IMR-90 (cell line): ENCODE results near the gene C17orf100. TPM values are rescaled to one million over a fixed set of nuclear protein-coding genes. Genes with fewer than 3 reads are reported as not detected.
A peak's percentile ranks its signal among the peaks of the same experiment; 100 is the strongest.

Source experiments
- ATAC-seq: fragments of 200-7000 bp; cut with Tn5 transposase; 2 replicates; pipeline ENCODE4 v1.9.1; 2020; ENCODE audit warnings: low read depth, mild to moderate bottlenecking, moderate library complexity
- BruUV-seq: library from RNA; stranded (reverse); fragments of 400-500 nt; replicated peaks from 2 replicates; lab custom pipeline; 2021; lab: Mats Ljungman, UMichigan
- CTCF ChIA-PET: fragments of 300-600 bp; formaldehyde crosslinking; extraction: SDS; loops from one replicate; lab custom pipeline; 2021; ENCODE audit warnings: antibody characterized with exemption; lab: Yijun Ruan, JAX
- POLR2A ChIA-PET: fragments of 300-600 bp; sonication (Branson Sonifier 250); formaldehyde crosslinking; loops from one replicate; lab custom pipeline; 2022; ENCODE audit warnings: antibody characterized with exemption; ENCODE audit not compliant: unreplicated experiment; lab: Charles Lee
- DNase-seq: peaks from one replicate; pipeline ENCODE4 v3.0.0; 2013
- H2AFZ ChIP-seq: replicated peaks from 2 replicates; pipeline ENCODE3; 2013; ENCODE audit warnings: low read length, mild to moderate bottlenecking; ENCODE audit not compliant: poor library complexity
- H2AK5ac ChIP-seq: 2 replicates; pipeline ENCODE4 v1.6.1; 2013; ENCODE audit warnings: low read depth, low read length, inconsistent platforms
- H2AK9ac ChIP-seq: replicated peaks from 2 replicates; pipeline ENCODE3; 2013; ENCODE audit warnings: mild to moderate bottlenecking, low read depth, low read length, moderate library complexity; ENCODE audit not compliant: poor library complexity
- H2BK120ac ChIP-seq: 2 replicates; pipeline ENCODE4 v1.6.1; 2013; ENCODE audit warnings: low read depth, low read length, inconsistent platforms
- H2BK15ac ChIP-seq: 3 replicates; pipeline ENCODE4 v1.6.1; 2013; ENCODE audit warnings: low read depth, low read length, inconsistent platforms
- H2BK20ac ChIP-seq: 2 replicates; pipeline ENCODE4 v1.6.1; 2013; ENCODE audit warnings: low read depth, mild to moderate bottlenecking, inconsistent platforms, low read length, moderate library complexity
- H2BK5ac ChIP-seq: 2 replicates; pipeline ENCODE4 v1.6.1; 2013; ENCODE audit warnings: mild to moderate bottlenecking, low read depth, low read length, inconsistent platforms; ENCODE audit not compliant: poor library complexity, severe bottlenecking
- H3K14ac ChIP-seq: replicated peaks from 2 replicates; pipeline ENCODE4 v1.6.1; 2013; ENCODE audit warnings: low read depth, low read length, inconsistent platforms
- H3K18ac ChIP-seq: 2 replicates; pipeline ENCODE4 v1.6.1; 2013; ENCODE audit warnings: low read depth, low read length, control low read depth
- H3K23ac ChIP-seq: 2 replicates; pipeline ENCODE4 v1.6.1; 2013; ENCODE audit warnings: low read depth, low read length, inconsistent platforms
- H3K27ac ChIP-seq: 2 replicates; pipeline ENCODE4 v1.5.1; 2013; ENCODE audit warnings: mild to moderate bottlenecking, control low read depth, low read length; ENCODE audit not compliant: insufficient read depth
- H3K27me3 ChIP-seq: 2 replicates; pipeline ENCODE4 v1.6.1; 2013; ENCODE audit warnings: low read length; ENCODE audit not compliant: control insufficient read depth, insufficient read depth
- H3K36me3 ChIP-seq: 2 replicates; pipeline ENCODE4 v1.6.1; 2013; ENCODE audit warnings: low read length, mixed read lengths; ENCODE audit not compliant: control insufficient read depth, insufficient read depth
- H3K4ac ChIP-seq: 2 replicates; pipeline ENCODE4 v1.6.1; 2013; ENCODE audit warnings: low read depth, low read length, inconsistent platforms
- H3K4me1 ChIP-seq: 2 replicates; pipeline ENCODE4 v1.6.1; 2013; ENCODE audit warnings: low read length, mixed read lengths; ENCODE audit not compliant: control insufficient read depth, insufficient read depth
- H3K4me2 ChIP-seq: 2 replicates; pipeline ENCODE4 v1.6.1; 2013; ENCODE audit warnings: low read depth, mild to moderate bottlenecking, control low read depth, low read length, moderate library complexity
- H3K4me3 ChIP-seq: 2 replicates; pipeline ENCODE4 v1.5.1; 2013; ENCODE audit warnings: low read depth, mild to moderate bottlenecking, control low read depth, low read length, moderate library complexity; ENCODE audit not compliant: insufficient read depth
- H3K56ac ChIP-seq: 2 replicates; pipeline ENCODE4 v1.6.1; 2013; ENCODE audit warnings: low read length, inconsistent platforms; ENCODE audit not compliant: insufficient read depth; ENCODE audit errors: extremely low read depth
- H3K79me1 ChIP-seq, 2 experiments: 2 replicates each; pipeline ENCODE4 v1.6.1; 2013; ENCODE audit warnings: low read length in 2 of 2, inconsistent platforms in 1 of 2, low read depth in 1 of 2
- H3K9ac ChIP-seq: 2 replicates; pipeline ENCODE4 v1.6.1; 2013; ENCODE audit warnings: low read depth, low read length, control low read depth
- H3K9me1 ChIP-seq: 2 replicates; pipeline ENCODE4 v1.6.1; 2013; ENCODE audit warnings: low read length, inconsistent platforms; ENCODE audit not compliant: insufficient read depth
- H3K9me3 ChIP-seq: 2 replicates; pipeline ENCODE4 v1.6.1; 2013; ENCODE audit warnings: low read length; ENCODE audit not compliant: control insufficient read depth, insufficient read depth
- H4K20me1 ChIP-seq: 2 replicates; pipeline ENCODE4 v1.6.1; 2013; ENCODE audit warnings: low read length, inconsistent platforms; ENCODE audit not compliant: insufficient read depth
- H4K5ac ChIP-seq: 2 replicates; pipeline ENCODE4 v1.6.1; 2013; ENCODE audit warnings: mild to moderate bottlenecking, low read depth, low read length, control low read depth
- H4K8ac ChIP-seq, 2 experiments: 2 replicates each; pipeline ENCODE4 v1.6.1; 2013; ENCODE audit warnings: low read depth in 2 of 2, low read length in 2 of 2, control low read depth in 1 of 2, inconsistent platforms in 1 of 2
- H4K91ac ChIP-seq: 2 replicates; pipeline ENCODE4 v1.6.1; 2013; ENCODE audit warnings: low read depth, low read length, inconsistent platforms; ENCODE audit not compliant: insufficient read depth
- BHLHE40 ChIP-seq: fragments of 150-350 bp; IDR thresholded peaks from 2 replicates; pipeline ENCODE4 v1.6.1; 2016; ENCODE audit warnings: mild to moderate bottlenecking, low read depth, low read length
- CEBPB ChIP-seq: IDR thresholded peaks from 2 replicates; pipeline ENCODE4 v1.6.1; 2012; ENCODE audit warnings: low read depth, low read length, improper control_type of control experiment
- CHD1 ChIP-seq: IDR thresholded peaks from 2 replicates; pipeline ENCODE4 v1.6.1; 2012; ENCODE audit warnings: low read depth, low read length, improper control_type of control experiment
- FOS ChIP-seq: fragments of 150-350 bp; IDR thresholded peaks from 2 replicates; pipeline ENCODE4 v1.6.1; 2016; ENCODE audit warnings: low read depth, low read length
- MAFK ChIP-seq: IDR thresholded peaks from 2 replicates; pipeline ENCODE4 v1.6.1; 2012; ENCODE audit warnings: low read depth, low read length, improper control_type of control experiment
- MAZ ChIP-seq: IDR thresholded peaks from 2 replicates; pipeline ENCODE4 v1.6.1; 2012; ENCODE audit warnings: low read depth, mild to moderate bottlenecking, low read length, improper control_type of control experiment, moderate library complexity, borderline replicate concordance
- MXI1 ChIP-seq: IDR thresholded peaks from 2 replicates; pipeline ENCODE4 v1.6.1; 2012; ENCODE audit warnings: low read depth, mild to moderate bottlenecking, low read length, moderate library complexity, borderline replicate concordance
- NFE2L2 ChIP-seq: fragments of 150-350 bp; IDR thresholded peaks from 2 replicates; pipeline ENCODE4 v1.6.1; 2016; ENCODE audit warnings: low read depth, mild to moderate bottlenecking, low read length
- POLR2A ChIP-seq: IDR thresholded peaks from 2 replicates; pipeline ENCODE4 v1.6.1; 2012; ENCODE audit warnings: mild to moderate bottlenecking, low read depth, low read length
- RAD21 ChIP-seq: IDR thresholded peaks from 2 replicates; pipeline ENCODE4 v1.6.1; 2012; ENCODE audit warnings: low read length, improper control_type of control experiment
- RFX5 ChIP-seq: IDR thresholded peaks from 2 replicates; pipeline ENCODE4 v1.8.0; 2012; ENCODE audit warnings: low read depth, mild to moderate bottlenecking, low read length, moderate library complexity
- SMC3 ChIP-seq: fragments of 150-350 bp; IDR thresholded peaks from 2 replicates; pipeline ENCODE4 v1.6.1; 2016; ENCODE audit warnings: low read depth, mild to moderate bottlenecking, antibody characterized with exemption, low read length, moderate library complexity
- WGBS, 2 experiments: methylation state at CpG; one replicate each; pipeline versions ENCODE4 v1.1.5 to v1.1.7; 2013; ENCODE audit warnings: missing lambda C conversion rate in 2 of 2; ENCODE audit not compliant: insufficient read length in 1 of 2; ENCODE audit errors: extremely low coverage in 2 of 2; 5-methylcytosine and 5-hydroxymethylcytosine counted together
- dilution Hi-C: fragments of 300-500 bp; cut with HindIII; formaldehyde crosslinking; loops from one replicate; pipeline ENCODE4 v1.14.3; 2018; ENCODE audit warnings: low sequenced_read_pairs; ENCODE audit not compliant: unreplicated experiment
- in situ Hi-C: fragments of 300-500 bp; cut with MboI; formaldehyde crosslinking; loops from 3 replicates; pipeline ENCODE4 v1.14.3; 2019; ENCODE audit warnings: low sequenced_read_pairs, inconsistent platforms, mixed read lengths
- intact Hi-C: fragments of 100-400 bp; cut with micrococcal nuclease; formaldehyde crosslinking; loops from 2 replicates; pipeline ENCODE4 v1.10.0; 2022
- polyA plus RNA-seq, 3 experiments: library from polyadenylated mRNA; depleted of rRNA; stranded (reverse); fragments of >200 nt; gene quantifications; 2 replicates each; pipeline ENCODE4 v1.2.3, GENCODE V29; 2012; ENCODE audit warnings: low replicate concordance in 1 of 3
- total RNA-seq: library from RNA; depleted of rRNA; stranded (reverse); fragments of >200 nt; gene quantifications from 2 replicates; pipeline ENCODE4 v1.2.3, GENCODE V29; 2012
- TF ChIP-seq, protein P1 (sequence below): fragments of 150-350 bp; IDR thresholded peaks from 2 replicates; pipeline ENCODE4 v1.6.1; 2017; ENCODE audit warnings: mild to moderate bottlenecking, antibody characterized with exemption, low read length, low read depth
- TF ChIP-seq, protein P2 (sequence below): conservative IDR thresholded peaks from 2 replicates; pipeline ENCODE4 v1.5.1; 2012; ENCODE audit warnings: mild to moderate bottlenecking, low read depth, low read length, improper control_type of control experiment
- TF ChIP-seq, protein P3 (sequence below): fragments of 150-350 bp; IDR thresholded peaks from 2 replicates; pipeline ENCODE4 v1.6.1; 2016; ENCODE audit warnings: low read depth, mild to moderate bottlenecking, low read length, moderate library complexity, borderline replicate concordance

Gene C17orf100
- total and polyA plus RNA-seq, 2 of the 4 experiments (the other 2 are of a cell fraction), result 0.18 to 1.8 TPM

DNA sequence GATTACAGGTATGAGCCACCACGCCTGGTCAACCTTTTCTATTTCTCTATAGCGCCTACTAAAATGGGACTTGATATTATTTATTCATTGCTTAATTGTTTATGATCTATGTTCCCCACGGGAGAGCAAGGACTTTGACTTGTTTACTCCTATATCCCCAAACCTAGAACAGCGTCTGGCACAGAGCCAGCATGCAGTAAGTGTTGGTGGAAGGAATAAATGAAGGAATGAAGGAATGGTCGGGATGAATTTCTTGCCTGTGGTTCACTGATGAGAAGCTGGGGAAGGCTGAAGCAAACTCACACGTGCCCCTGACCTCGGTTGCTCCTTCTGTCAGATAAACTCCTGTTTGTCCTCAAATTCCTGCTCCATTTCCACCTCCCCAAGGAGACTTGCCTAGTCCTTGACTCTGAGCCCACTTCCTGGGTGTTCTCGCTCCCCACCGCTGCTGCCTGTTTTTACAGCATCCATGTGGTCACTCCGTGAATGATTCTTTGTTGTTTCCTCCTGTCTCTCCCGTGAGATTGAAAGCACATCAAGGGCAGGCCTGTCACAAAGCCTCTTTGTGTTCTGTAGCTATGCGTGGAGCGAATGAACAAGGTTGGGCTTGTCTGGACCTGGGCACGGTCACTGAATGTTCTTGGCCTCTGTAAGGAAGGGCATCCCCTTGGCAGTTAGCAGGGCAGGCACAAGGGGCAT is 17.3 kb downstream of the C17orf100 start:
- in situ Hi-C loops, result loop anchor here (10.0 kb wide), 3 partner anchors 126 to 346 kb away; partner anchors contain the start of genes RNASEK and TEKT1
- dilution Hi-C loops, result no loop called here
- no peak for TF ChIP-seq NFE2L2
- no peak for TF ChIP-seq MAZ
- TF ChIP-seq, protein P1, sequence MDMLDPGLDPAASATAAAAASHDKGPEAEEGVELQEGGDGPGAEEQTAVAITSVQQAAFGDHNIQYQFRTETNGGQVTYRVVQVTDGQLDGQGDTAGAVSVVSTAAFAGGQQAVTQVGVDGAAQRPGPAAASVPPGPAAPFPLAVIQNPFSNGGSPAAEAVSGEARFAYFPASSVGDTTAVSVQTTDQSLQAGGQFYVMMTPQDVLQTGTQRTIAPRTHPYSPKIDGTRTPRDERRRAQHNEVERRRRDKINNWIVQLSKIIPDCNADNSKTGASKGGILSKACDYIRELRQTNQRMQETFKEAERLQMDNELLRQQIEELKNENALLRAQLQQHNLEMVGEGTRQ, result no peak
- no peak for TF ChIP-seq RAD21
- TF ChIP-seq BHLHE40, result no peak
- TF ChIP-seq, protein P2, sequence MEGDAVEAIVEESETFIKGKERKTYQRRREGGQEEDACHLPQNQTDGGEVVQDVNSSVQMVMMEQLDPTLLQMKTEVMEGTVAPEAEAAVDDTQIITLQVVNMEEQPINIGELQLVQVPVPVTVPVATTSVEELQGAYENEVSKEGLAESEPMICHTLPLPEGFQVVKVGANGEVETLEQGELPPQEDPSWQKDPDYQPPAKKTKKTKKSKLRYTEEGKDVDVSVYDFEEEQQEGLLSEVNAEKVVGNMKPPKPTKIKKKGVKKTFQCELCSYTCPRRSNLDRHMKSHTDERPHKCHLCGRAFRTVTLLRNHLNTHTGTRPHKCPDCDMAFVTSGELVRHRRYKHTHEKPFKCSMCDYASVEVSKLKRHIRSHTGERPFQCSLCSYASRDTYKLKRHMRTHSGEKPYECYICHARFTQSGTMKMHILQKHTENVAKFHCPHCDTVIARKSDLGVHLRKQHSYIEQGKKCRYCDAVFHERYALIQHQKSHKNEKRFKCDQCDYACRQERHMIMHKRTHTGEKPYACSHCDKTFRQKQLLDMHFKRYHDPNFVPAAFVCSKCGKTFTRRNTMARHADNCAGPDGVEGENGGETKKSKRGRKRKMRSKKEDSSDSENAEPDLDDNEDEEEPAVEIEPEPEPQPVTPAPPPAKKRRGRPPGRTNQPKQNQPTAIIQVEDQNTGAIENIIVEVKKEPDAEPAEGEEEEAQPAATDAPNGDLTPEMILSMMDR, result no peak
- TF ChIP-seq MAFK, result no peak
- no peak for TF ChIP-seq MXI1
- no peak for TF ChIP-seq CHD1
- TF ChIP-seq, protein P3, sequence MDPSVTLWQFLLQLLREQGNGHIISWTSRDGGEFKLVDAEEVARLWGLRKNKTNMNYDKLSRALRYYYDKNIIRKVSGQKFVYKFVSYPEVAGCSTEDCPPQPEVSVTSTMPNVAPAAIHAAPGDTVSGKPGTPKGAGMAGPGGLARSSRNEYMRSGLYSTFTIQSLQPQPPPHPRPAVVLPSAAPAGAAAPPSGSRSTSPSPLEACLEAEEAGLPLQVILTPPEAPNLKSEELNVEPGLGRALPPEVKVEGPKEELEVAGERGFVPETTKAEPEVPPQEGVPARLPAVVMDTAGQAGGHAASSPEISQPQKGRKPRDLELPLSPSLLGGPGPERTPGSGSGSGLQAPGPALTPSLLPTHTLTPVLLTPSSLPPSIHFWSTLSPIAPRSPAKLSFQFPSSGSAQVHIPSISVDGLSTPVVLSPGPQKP, result no peak
- no peak for TF ChIP-seq SMC3
- TF ChIP-seq FOS, result no peak
- no peak for TF ChIP-seq CEBPB
- no peak for TF ChIP-seq RFX5
- no peak for TF ChIP-seq POLR2A

More for the DNA sequence above, 17.3 kb downstream of the C17orf100 start:
- Histone ChIP-seq H4K91ac (no peak overlapping the region), H4K20me1 (no peaks in the 10 kb centered on the region), H3K4me2 (no peak overlapping the region), H3K36me3 (no peaks in the 10 kb centered on the region), H2AK5ac (no peak overlapping the region), H3K14ac (no peak overlapping the region), H4K5ac (no peak overlapping the region), H3K23ac (no peak overlapping the region), H3K4me3 (no peak overlapping the region), H3K9me1 (no peaks in the 10 kb centered on the region), H3K79me1 (no peaks in the 10 kb centered on the region), H2BK120ac (no peak overlapping the region), H2AFZ (peak overlapping the region; percentile 51), H3K4ac (no peak overlapping the region), H2BK15ac (no peak overlapping the region), H3K4me1 (no peaks in the 10 kb centered on the region), H4K8ac (no peak overlapping the region), H3K27ac (no peak overlapping the region), H3K56ac (no peak overlapping the region), H2BK20ac (no peak overlapping the region), H3K27me3 (peaks cover 20% of the 10 kb centered on the region), H2AK9ac (no peak overlapping the region), H3K9me3 (no peaks in the 10 kb centered on the region), H3K9ac (no peak overlapping the region), H3K18ac (no peak overlapping the region), H2BK5ac (no peak overlapping the region)
- no peak for ATAC-seq
- no peak for DNase-seq
- ChIA-PET POLR2A (no interaction called here), CTCF (interaction anchor here (1.1 kb wide), 1 partner anchor 175 kb away, joined by 4 read pairs; no protein-coding TSS in a partner anchor)
- 69% methylated on average over 4 of the region's 14 CpGs; no CpG with 5 or more reads in 1 of the 2 experiments for WGBS, 2 experiments
- no TSS peak for BruUV-seq
- intact Hi-C loops, result loop anchor here (10.0 kb wide), 1 partner anchor 86 kb away; the partner anchor contains the start of gene XAF1
